ENCODE results near the gene RPL10A.

DNA sequence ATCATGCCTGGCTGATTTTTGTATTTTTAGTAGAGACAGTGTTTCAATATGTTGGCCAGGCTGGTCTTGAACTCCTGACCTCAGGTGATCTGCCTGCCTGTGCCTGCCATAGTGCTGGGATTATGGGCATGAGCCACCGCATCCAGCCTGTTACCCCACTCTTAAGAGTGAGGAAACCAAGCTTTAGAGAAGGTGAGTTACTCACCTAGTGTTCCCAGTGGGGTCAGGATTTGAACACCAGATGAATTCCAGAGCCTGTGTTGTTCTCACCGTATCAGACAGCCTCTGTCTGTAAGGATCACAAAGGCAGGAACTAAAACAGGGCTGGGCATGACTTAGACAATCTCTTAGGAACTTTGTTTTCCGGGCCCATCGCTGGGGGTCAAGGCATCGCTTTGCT, 25.5 kb upstream of the RPL10A start:
- no peak for TF ChIP-seq PCBP2 (optimal IDR thresholded peaks at IDR 0.05; ENCODE audit: low read depth, low read length, poor library complexity, severe bottlenecking)
- no peak for TF ChIP-seq ZFX (CRISPR knock-in tag; IDR thresholded peaks at IDR 0.05; ENCODE audit: low read depth)
- no peak for TF ChIP-seq SP1 (IDR thresholded peaks at IDR 0.05)
- no peak for TF ChIP-seq SP1 (CRISPR knock-in tag; IDR thresholded peaks at IDR 0.05)
- TF ChIP-seq ZNF138 (CRISPR knock-in tag; IDR thresholded peaks at IDR 0.05; ENCODE audit: low read depth), result no peak
- no peak for TF ChIP-seq ZNF773 (CRISPR knock-in tag; IDR thresholded peaks at IDR 0.05; ENCODE audit: borderline replicate concordance)
- no peak for TF ChIP-seq RFX5 (IDR thresholded peaks at IDR 0.05; ENCODE audit: low read depth, low read length)
